ENCODE data around the gene MYOCOS. TPM values are rescaled to one million over a fixed set of nuclear protein-coding genes. Genes with fewer than 3 reads are reported as not detected.

Gene MYOCOS
- total RNA-seq, 1 experiment from 2014 or later = not detected

- Histone ChIP-seq H2AFZ (ENCODE audit: low read length) (no peak overlapping the region), H3K4me2 (ENCODE audit: low read depth, low read length, poor library complexity, severe bottlenecking) (no peak overlapping the region), H3K27me3 (ENCODE audit: low read length) (no peaks in the 10 kb centered on the region)
Observed at GRCh38 chr1:171666114-171666769, 44.2 kb downstream of the MYOCOS start.

GRCh38 chr1:171668372-171668771, 46.3 kb downstream of the MYOCOS start:
- H3K4me2 ChIP-seq (ENCODE audit: low read depth, low read length, poor library complexity, severe bottlenecking) = no peak overlapping the region
- H3K4me3 ChIP-seq (ENCODE audit: low read length) = no peak overlapping the region
- H3K27me3 ChIP-seq (ENCODE audit: low read length) = no peaks in the 10 kb centered on the region
- no peaks in the 10 kb centered on the region for H4K20me1 ChIP-seq (ENCODE audit: insufficient read depth, low read depth, low read length)
- H3K9ac ChIP-seq (ENCODE audit: low read length) = no peak overlapping the region
- H2AFZ ChIP-seq (ENCODE audit: low read length) = no peak overlapping the region
- DNase-seq = no peak
- H3K9me3 ChIP-seq (ENCODE audit: low read length) = no peaks in the 10 kb centered on the region
- H3K9me2 ChIP-seq (replicated peaks; ENCODE audit: insufficient read depth, low read length) = no peaks in the 10 kb centered on the region
- no peaks in the 10 kb centered on the region for H3K79me2 ChIP-seq (ENCODE audit: low read length)
- no peaks in the 10 kb centered on the region for H3K36me3 ChIP-seq (ENCODE audit: insufficient read depth, low read length)
- no peaks in the 10 kb centered on the region for H3K4me1 ChIP-seq (ENCODE audit: low read length)
- H3K27ac ChIP-seq (ENCODE audit: low read length) = no peak overlapping the region

More at GRCh38 chr1:171666114-171666769, 44.2 kb downstream of the MYOCOS start:
- no peak overlapping the region for H3K4me3 ChIP-seq (ENCODE audit: low read length)
- H3K9me3 ChIP-seq (ENCODE audit: low read length) = no peaks in the 10 kb centered on the region
- H3K4me1 ChIP-seq (ENCODE audit: low read length) = no peaks in the 10 kb centered on the region
- DNase-seq = no peak
- H3K27ac ChIP-seq (ENCODE audit: low read length) = no peak overlapping the region
- H3K79me2 ChIP-seq (ENCODE audit: low read length) = no peaks in the 10 kb centered on the region
- H3K9me2 ChIP-seq (replicated peaks; ENCODE audit: insufficient read depth, low read length) = no peaks in the 10 kb centered on the region
- H3K9ac ChIP-seq (ENCODE audit: low read length) = no peak overlapping the region
- H4K20me1 ChIP-seq (ENCODE audit: insufficient read depth, low read depth, low read length) = no peaks in the 10 kb centered on the region
- H3K36me3 ChIP-seq (ENCODE audit: insufficient read depth, low read length) = no peaks in the 10 kb centered on the region

GRCh38 chr1:171670739-171671138, 48.7 kb downstream of the MYOCOS start:
- Histone ChIP-seq H3K4me1 (ENCODE audit: low read length) (no peaks in the 10 kb centered on the region), H2AFZ (ENCODE audit: low read length) (no peak overlapping the region), H3K9ac (ENCODE audit: low read length) (no peak overlapping the region), H3K27ac (ENCODE audit: low read length) (no peak overlapping the region), H4K20me1 (ENCODE audit: insufficient read depth, low read depth, low read length) (no peaks in the 10 kb centered on the region), H3K4me2 (ENCODE audit: low read depth, low read length, poor library complexity, severe bottlenecking) (no peak overlapping the region), H3K27me3 (ENCODE audit: low read length) (no peaks in the 10 kb centered on the region), H3K9me2 (replicated peaks; ENCODE audit: insufficient read depth, low read length) (no peaks in the 10 kb centered on the region), H3K4me3 (ENCODE audit: low read length) (no peak overlapping the region), H3K79me2 (ENCODE audit: low read length) (no peaks in the 10 kb centered on the region), H3K36me3 (ENCODE audit: insufficient read depth, low read length) (no peaks in the 10 kb centered on the region), H3K9me3 (ENCODE audit: low read length) (no peaks in the 10 kb centered on the region)
- no peak for DNase-seq

- Histone ChIP-seq H3K4me1 (ENCODE audit: low read length) (no peaks in the 10 kb centered on the region), H3K9me2 (replicated peaks; ENCODE audit: insufficient read depth, low read length) (no peaks in the 10 kb centered on the region), H3K27me3 (ENCODE audit: low read length) (no peaks in the 10 kb centered on the region), H3K4me2 (ENCODE audit: low read depth, low read length, poor library complexity, severe bottlenecking) (no peak overlapping the region), H3K4me3 (ENCODE audit: low read length) (no peak overlapping the region), H4K20me1 (ENCODE audit: insufficient read depth, low read depth, low read length) (no peaks in the 10 kb centered on the region), H3K79me2 (ENCODE audit: low read length) (no peaks in the 10 kb centered on the region), H3K27ac (ENCODE audit: low read length) (no peak overlapping the region), H3K9me3 (ENCODE audit: low read length) (no peaks in the 10 kb centered on the region), H3K36me3 (ENCODE audit: insufficient read depth, low read length) (no peaks in the 10 kb centered on the region), H3K9ac (ENCODE audit: low read length) (no peak overlapping the region), H2AFZ (ENCODE audit: low read length) (no peak overlapping the region)
- no peak for DNase-seq
Observed at GRCh38 chr1:171674431-171675405, 52.7 kb downstream of the MYOCOS start.

Other genes with a start within 250 kb of the MYOCOS start
- gene PRRC2C, start 136.7 kb upstream of the MYOCOS start, total RNA-seq (2014; rRNA removed; shearing (Covaris generic); ENCODE audit: low replicate concordance) = 69.0 and 111 TPM in 2 replicates
- gene MYOC, start 30.4 kb downstream of the MYOCOS start, total RNA-seq (2014; rRNA removed; shearing (Covaris generic); ENCODE audit: low replicate concordance) = not detected in 2 replicates
- 6.3 and 9.0 TPM in 2 replicates for gene VAMP4, start 119.8 kb downstream of the MYOCOS start, total RNA-seq (2014; rRNA removed; shearing (Covaris generic); ENCODE audit: low replicate concordance)
- 15.4 and 25.9 TPM in 2 replicates for gene METTL13, start 159.4 kb downstream of the MYOCOS start, total RNA-seq (2014; rRNA removed; shearing (Covaris generic); ENCODE audit: low replicate concordance)
- gene DNM3, start 219.3 kb downstream of the MYOCOS start, total RNA-seq (2014; rRNA removed; shearing (Covaris generic); ENCODE audit: low replicate concordance) = 0.45 and 0.51 TPM in 2 replicates